ENCODE measurements around the gene RAX2. TPM values are rescaled to one million over a fixed set of nuclear protein-coding genes. Genes with fewer than 3 reads are reported as not detected.

RAX2 gene
- total and polyA plus RNA-seq, 2 donors: 0.07 to 0.09 TPM

DNA sequence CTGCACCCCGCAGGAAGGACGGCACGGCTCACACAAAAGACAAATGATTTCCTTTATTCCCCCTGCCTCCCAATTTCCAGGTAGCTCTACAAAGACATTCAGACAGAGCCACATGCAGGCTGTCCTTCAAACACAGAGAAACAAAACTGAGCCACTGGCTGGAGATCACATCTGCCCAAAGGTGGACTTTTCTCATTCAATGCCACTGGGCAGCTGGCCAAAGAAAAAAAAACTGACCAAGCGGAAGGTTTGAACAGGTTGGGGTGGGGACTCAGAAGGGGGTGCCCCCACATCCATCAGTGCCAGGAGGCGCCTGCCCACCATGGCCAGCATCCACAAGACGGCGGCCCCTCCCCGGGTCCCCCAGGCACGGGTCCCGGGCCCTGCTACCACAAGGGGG, 32.0 kb upstream of the RAX2 start:
- Histone ChIP-seq H3K4me3 (ENCODE audit: low read length in 2 of 2) (no peak overlapping the region), H3K36me3 (ENCODE audit: control insufficient read depth in 2 of 2, insufficient read depth in 2 of 2, low read length in 1 of 2) (no peaks in the 10 kb centered on the region), H3K4me1 (ENCODE audit: control insufficient read depth in 2 of 2, insufficient read depth in 2 of 2, low read length in 2 of 2) (peaks cover 2 to 16% of the 10 kb centered on the region in 2 donors), H3K9me3 (ENCODE audit: control insufficient read depth in 2 of 2, insufficient read depth in 1 of 2, low read length in 1 of 2) (no peaks in the 10 kb centered on the region), H3K27ac (ENCODE audit: low read depth in 1 of 2, low read length in 1 of 2) (no peak overlapping the region), H3K27me3 (ENCODE audit: control insufficient read depth in 2 of 2, insufficient read depth in 1 of 2, low read length in 1 of 2) (peaks cover 3 to 41% of the 10 kb centered on the region in 2 donors)
- DNase-seq (ENCODE audit: low read depth in 6 of 9, low spot score in 9 of 9): no peak
- WGBS: 92% methylated on average over 10 of the region's 10 CpGs

DNA sequence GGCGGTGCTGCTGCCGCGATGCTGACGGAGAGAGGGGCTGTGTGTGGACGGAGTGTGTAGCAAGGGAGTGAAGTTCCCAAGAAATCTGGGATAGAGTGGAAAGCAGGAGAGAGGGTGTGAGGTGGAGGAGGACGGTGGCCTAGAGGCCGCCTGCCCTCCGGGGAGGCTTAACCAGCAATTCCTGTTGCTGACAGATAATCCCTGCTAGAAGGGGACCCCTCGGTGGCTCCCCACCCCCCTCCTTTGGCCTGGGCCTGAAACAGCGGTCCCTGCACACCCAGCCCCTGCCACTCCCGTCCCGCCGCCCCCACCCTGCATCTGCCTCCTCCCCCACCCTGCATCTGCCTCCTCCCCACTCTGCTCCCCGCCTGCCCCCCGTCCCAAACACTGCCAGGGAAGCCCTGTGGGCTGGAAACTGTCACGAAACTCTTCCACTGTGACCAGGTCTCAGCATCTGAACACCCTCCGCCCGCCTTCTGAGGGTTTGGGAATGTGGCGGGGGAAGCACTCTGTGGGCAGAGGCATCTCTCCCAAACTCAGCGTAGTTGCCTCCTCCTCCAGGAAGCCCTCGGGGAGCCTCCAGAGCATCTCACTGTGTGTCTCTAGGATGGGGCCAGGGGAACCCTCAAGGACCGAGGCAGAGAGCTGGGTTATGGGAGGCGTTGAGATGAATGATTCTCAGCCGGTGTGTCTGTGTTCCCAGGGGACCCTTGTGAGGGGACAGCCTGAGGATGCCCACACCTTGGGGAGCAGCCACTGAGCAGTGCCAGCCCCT, 31.3 kb upstream of the RAX2 start:
- Histone ChIP-seq H3K4me1 (ENCODE audit: control insufficient read depth in 2 of 2, insufficient read depth in 2 of 2, low read length in 2 of 2) (peaks cover 2 to 18% of the 10 kb centered on the region in 2 donors), H3K4me3 (ENCODE audit: low read length in 2 of 2) (no peak overlapping the region), H3K36me3 (ENCODE audit: control insufficient read depth in 2 of 2, insufficient read depth in 2 of 2, low read length in 1 of 2) (no peaks in the 10 kb centered on the region), H3K27ac (ENCODE audit: low read depth in 1 of 2, low read length in 1 of 2) (no peak overlapping the region), H3K27me3 (ENCODE audit: control insufficient read depth in 2 of 2, insufficient read depth in 1 of 2, low read length in 1 of 2) (peaks cover 3 to 41% of the 10 kb centered on the region in 2 donors), H3K9me3 (ENCODE audit: control insufficient read depth in 2 of 2, insufficient read depth in 1 of 2, low read length in 1 of 2) (no peaks in the 10 kb centered on the region)
- 95% methylated on average over 24 of the region's 24 CpGs for WGBS
- no peak for DNase-seq (ENCODE audit: low read depth in 6 of 9, low spot score in 9 of 9)

DNA sequence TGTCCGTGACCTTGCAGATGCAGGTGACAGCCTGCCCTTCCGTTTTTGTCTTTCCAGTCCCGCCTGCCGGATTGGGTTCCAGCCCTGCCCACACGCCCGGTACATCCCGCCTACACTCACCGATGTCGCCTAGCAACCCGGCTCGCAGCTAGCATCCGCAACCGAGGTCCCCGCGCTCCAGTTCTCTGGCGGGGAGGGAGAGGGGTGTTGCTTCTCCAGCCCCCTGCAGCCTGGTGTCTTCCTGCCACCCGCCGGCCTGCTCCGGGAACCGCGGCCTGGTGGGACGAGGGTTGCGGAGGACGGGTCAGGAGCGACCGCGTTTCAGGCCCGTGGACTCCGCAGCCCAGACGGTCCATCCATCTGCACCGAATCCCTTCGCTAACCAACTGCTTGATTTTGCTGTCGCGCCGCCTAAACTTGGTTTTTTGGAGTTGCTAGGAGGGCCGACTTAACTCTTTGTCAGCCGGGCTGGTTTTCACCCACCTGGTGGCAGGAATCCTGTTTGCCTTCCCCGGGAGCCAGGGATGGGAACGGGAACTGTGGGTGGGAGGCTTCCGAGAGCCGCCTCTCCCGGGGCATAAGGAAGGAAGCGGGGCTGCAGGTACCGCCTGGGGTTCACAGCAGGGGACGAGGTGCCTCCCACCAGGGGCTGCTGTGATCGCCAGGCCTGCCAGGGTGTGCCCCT, 29.5 kb upstream of the RAX2 start:
- Histone ChIP-seq H3K4me1 (ENCODE audit: control insufficient read depth in 2 of 2, insufficient read depth in 2 of 2, low read length in 2 of 2) (peaks cover 5 to 25% of the 10 kb centered on the region in 2 donors), H3K9me3 (ENCODE audit: control insufficient read depth in 2 of 2, insufficient read depth in 1 of 2, low read length in 1 of 2) (peaks cover 2 to 4% of the 10 kb centered on the region in 2 donors), H3K4me3 (ENCODE audit: low read length in 2 of 2) (peak overlapping the region in 1 of 2 donors; percentile 18), H3K36me3 (ENCODE audit: control insufficient read depth in 2 of 2, insufficient read depth in 2 of 2, low read length in 1 of 2) (no peaks in the 10 kb centered on the region), H3K27me3 (ENCODE audit: control insufficient read depth in 2 of 2, insufficient read depth in 1 of 2, low read length in 1 of 2) (peaks cover 3 to 41% of the 10 kb centered on the region in 2 donors), H3K27ac (ENCODE audit: low read depth in 1 of 2, low read length in 1 of 2) (no peak overlapping the region)
- WGBS: 3% methylated on average over 46 of the region's 46 CpGs
- peak in 4 of 9 donors; percentile 30 to 56 (median 42) for DNase-seq (ENCODE audit: low read depth in 6 of 9, low spot score in 9 of 9)

DNA sequence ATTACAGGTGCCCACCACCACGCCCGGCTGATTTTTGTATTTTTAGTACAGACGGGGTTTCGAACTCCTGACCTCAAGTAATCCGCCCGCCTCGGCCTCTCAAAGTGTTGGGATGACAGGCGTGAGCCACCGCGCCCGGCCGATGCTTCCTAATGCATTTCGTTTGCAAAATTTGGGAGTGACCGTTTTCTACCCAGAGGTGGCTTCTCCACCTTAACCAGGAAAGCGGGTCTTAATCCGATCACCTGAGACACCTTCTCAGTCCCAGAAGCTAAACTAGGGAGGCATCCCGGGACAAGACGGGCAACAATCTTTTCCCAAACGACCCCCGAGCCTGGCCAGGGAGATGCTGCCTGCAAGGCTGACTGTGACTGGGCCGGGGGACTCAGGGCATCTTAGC, 29.0 kb upstream of the RAX2 start:
- Histone ChIP-seq H3K27me3 (ENCODE audit: control insufficient read depth in 2 of 2, insufficient read depth in 1 of 2, low read length in 1 of 2) (peaks cover 3 to 41% of the 10 kb centered on the region in 2 donors), H3K27ac (ENCODE audit: low read depth in 1 of 2, low read length in 1 of 2) (no peak overlapping the region), H3K4me1 (ENCODE audit: control insufficient read depth in 2 of 2, insufficient read depth in 2 of 2, low read length in 2 of 2) (peaks cover 5 to 25% of the 10 kb centered on the region in 2 donors), H3K9me3 (ENCODE audit: control insufficient read depth in 2 of 2, insufficient read depth in 1 of 2, low read length in 1 of 2) (peaks cover 2 to 6% of the 10 kb centered on the region in 2 donors), H3K36me3 (ENCODE audit: control insufficient read depth in 2 of 2, insufficient read depth in 2 of 2, low read length in 1 of 2) (no peaks in the 10 kb centered on the region), H3K4me3 (ENCODE audit: low read length in 2 of 2) (no peak overlapping the region)
- no peak for DNase-seq (ENCODE audit: low read depth in 6 of 9, low spot score in 9 of 9)
- 45% methylated on average over 21 of the region's 21 CpGs for WGBS

DNA sequence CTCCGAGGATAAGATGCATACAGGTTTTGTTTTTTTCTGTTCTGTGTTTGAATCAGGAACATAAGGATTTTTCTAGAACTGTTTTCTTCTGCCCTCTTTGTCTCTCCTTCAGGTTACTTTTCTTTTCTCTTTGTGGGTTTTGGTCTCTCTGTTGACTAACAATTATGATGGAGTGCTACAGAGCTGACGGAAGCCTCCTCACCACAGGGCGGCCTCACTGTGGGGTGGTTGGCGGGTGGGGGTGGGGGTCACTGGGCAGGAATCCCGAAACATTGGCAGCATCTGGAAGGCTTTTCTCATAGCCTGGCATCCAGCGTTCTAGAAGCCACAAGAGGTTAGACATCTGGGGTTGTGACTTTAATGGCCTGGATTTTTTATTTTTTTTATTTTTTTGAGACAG, 26.1 kb upstream of the RAX2 start:
- peaks cover 2 to 6% of the 10 kb centered on the region in 2 donors for H3K9me3 ChIP-seq (ENCODE audit: control insufficient read depth in 2 of 2, insufficient read depth in 1 of 2, low read length in 1 of 2)
- peaks cover 3 to 36% of the 10 kb centered on the region in 2 donors for H3K27me3 ChIP-seq (ENCODE audit: control insufficient read depth in 2 of 2, insufficient read depth in 1 of 2, low read length in 1 of 2)
- H3K36me3 ChIP-seq (ENCODE audit: control insufficient read depth in 2 of 2, insufficient read depth in 2 of 2, low read length in 1 of 2): no peaks in the 10 kb centered on the region
- peak overlapping the region; percentile 61 to 65 for H3K27ac ChIP-seq (ENCODE audit: low read depth in 1 of 2, low read length in 1 of 2)
- peaks cover 5 to 25% of the 10 kb centered on the region in 2 donors for H3K4me1 ChIP-seq (ENCODE audit: control insufficient read depth in 2 of 2, insufficient read depth in 2 of 2, low read length in 2 of 2)
- no peak overlapping the region for H3K4me3 ChIP-seq (ENCODE audit: low read length in 2 of 2)
- WGBS: 12% methylated on average over 6 of the region's 6 CpGs
- DNase-seq (ENCODE audit: low read depth in 6 of 9, low spot score in 9 of 9): peak in 2 of 9 donors; percentile 34 to 61

DNA sequence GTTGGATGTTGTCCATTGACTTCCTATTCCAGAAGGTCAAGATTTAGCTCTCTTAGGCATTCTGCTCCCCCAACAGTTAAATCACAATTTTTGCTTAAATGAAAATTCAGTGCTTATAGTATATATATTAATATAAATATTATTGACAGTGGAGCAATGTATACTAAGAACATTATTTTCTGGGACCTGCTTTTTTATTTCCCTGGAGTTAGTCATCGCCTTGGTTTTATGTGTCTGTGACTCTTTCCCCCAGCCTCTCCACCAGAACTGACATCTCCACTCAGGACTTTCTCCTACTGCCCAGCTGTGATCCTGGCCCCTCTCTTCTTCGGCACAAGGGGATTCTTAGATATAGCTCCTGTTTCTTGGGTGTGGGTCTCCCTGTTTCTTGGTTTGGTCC, 24.3 kb upstream of the RAX2 start:
- Histone ChIP-seq H3K36me3 (ENCODE audit: control insufficient read depth in 2 of 2, insufficient read depth in 2 of 2, low read length in 1 of 2) (no peaks in the 10 kb centered on the region), H3K4me3 (ENCODE audit: low read length in 2 of 2) (no peak overlapping the region), H3K27me3 (ENCODE audit: control insufficient read depth in 2 of 2, insufficient read depth in 1 of 2, low read length in 1 of 2) (peaks cover 3 to 19% of the 10 kb centered on the region in 2 donors), H3K27ac (ENCODE audit: low read depth in 1 of 2, low read length in 1 of 2) (no peak overlapping the region), H3K4me1 (ENCODE audit: control insufficient read depth in 2 of 2, insufficient read depth in 2 of 2, low read length in 2 of 2) (peaks cover 3 to 18% of the 10 kb centered on the region in 2 donors), H3K9me3 (ENCODE audit: control insufficient read depth in 2 of 2, insufficient read depth in 1 of 2, low read length in 1 of 2) (peaks cover 2 to 11% of the 10 kb centered on the region in 2 donors)
- 100% methylated on average over 2 of the region's 2 CpGs for WGBS
- no peak for DNase-seq (ENCODE audit: low read depth in 6 of 9, low spot score in 9 of 9)

DNA sequence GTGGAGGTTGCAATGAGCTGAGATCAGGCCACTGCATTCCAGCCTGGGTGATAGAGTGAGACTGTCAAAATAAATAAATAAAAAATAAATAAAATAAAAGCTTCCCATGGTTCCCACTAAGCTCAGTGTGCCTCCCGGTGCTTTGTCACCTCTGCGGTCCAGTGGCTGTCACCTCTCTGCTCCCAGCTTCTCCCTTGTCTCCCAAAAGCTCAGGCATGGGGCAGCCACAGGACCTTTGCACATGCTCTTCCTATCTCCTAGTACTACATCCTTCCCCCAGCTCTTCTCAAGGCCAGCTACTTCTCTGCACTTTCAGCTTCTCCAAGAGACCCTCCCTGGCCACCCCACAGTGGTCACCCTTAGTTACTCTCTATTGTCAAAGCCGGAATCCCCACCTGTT, 21.8 kb upstream of the RAX2 start:
- Histone ChIP-seq H3K27me3 (ENCODE audit: control insufficient read depth in 2 of 2, insufficient read depth in 1 of 2, low read length in 1 of 2) (peaks cover 0 to 9% of the 10 kb centered on the region in 2 donors), H3K4me1 (ENCODE audit: control insufficient read depth in 2 of 2, insufficient read depth in 2 of 2, low read length in 2 of 2) (peaks cover 3 to 9% of the 10 kb centered on the region in 2 donors), H3K4me3 (ENCODE audit: low read length in 2 of 2) (no peak overlapping the region), H3K27ac (ENCODE audit: low read depth in 1 of 2, low read length in 1 of 2) (no peak overlapping the region), H3K9me3 (ENCODE audit: control insufficient read depth in 2 of 2, insufficient read depth in 1 of 2, low read length in 1 of 2) (peaks cover 2 to 18% of the 10 kb centered on the region in 2 donors), H3K36me3 (ENCODE audit: control insufficient read depth in 2 of 2, insufficient read depth in 2 of 2, low read length in 1 of 2) (no peaks in the 10 kb centered on the region)
- WGBS: 96% methylated on average over 3 of the region's 3 CpGs
- DNase-seq (ENCODE audit: low read depth in 6 of 9, low spot score in 9 of 9): no peak

DNA sequence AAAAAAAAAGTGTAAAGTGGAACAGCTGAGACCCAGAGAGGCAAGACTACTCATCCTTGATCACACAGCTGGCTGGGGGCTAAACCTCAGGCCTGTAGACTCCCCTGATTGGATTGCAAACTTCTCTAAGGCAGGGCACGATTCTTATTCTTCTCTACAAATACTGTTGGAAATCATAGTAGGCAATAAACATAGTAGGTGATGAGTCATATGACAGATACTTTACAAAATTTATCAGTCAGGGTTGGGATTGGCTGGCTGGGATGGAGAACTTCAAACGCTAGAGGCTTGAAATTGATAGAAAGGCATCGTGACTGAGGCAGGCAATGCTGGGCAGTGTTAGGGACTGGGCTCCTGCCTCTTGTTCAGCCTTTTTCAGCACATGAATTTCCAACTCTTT, 20.1 kb upstream of the RAX2 start:
- Histone ChIP-seq H3K4me3 (ENCODE audit: low read length in 2 of 2) (no peak overlapping the region), H3K36me3 (ENCODE audit: control insufficient read depth in 2 of 2, insufficient read depth in 2 of 2, low read length in 1 of 2) (no peaks in the 10 kb centered on the region), H3K4me1 (ENCODE audit: control insufficient read depth in 2 of 2, insufficient read depth in 2 of 2, low read length in 2 of 2) (no peaks in the 10 kb centered on the region), H3K27me3 (ENCODE audit: control insufficient read depth in 2 of 2, insufficient read depth in 1 of 2, low read length in 1 of 2) (peaks cover 4 to 14% of the 10 kb centered on the region in 2 donors), H3K27ac (ENCODE audit: low read depth in 1 of 2, low read length in 1 of 2) (no peak overlapping the region), H3K9me3 (ENCODE audit: control insufficient read depth in 2 of 2, insufficient read depth in 1 of 2, low read length in 1 of 2) (peaks cover 2 to 18% of the 10 kb centered on the region in 2 donors)
- DNase-seq (ENCODE audit: low read depth in 6 of 9, low spot score in 9 of 9): no peak
- WGBS: 94% methylated on average over 3 of the region's 3 CpGs

DNA sequence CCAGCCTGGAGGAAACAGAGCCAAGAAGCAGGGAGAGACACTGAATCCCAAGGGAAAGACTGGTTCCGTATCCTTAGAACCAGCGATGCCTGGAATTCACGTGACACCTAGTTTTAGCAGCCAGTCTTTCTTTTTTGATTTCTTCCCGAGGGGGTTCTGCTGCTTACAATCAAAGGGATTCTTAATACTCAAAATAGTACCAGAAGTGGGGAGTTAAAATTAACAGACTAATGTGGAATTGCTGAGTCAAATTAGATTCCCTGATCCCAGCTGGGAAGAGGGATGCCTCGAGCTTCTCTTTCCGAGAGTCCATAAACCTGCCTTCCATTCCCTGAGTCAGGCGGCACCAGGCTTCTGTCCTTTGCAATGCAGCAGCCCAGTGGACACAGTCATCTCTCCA, 18.9 kb upstream of the RAX2 start:
- DNase-seq (ENCODE audit: low read depth in 6 of 9, low spot score in 9 of 9): no peak
- peaks cover 15 to 25% of the 10 kb centered on the region in 2 donors for H3K27me3 ChIP-seq (ENCODE audit: control insufficient read depth in 2 of 2, insufficient read depth in 1 of 2, low read length in 1 of 2)
- no peaks in the 10 kb centered on the region for H3K36me3 ChIP-seq (ENCODE audit: control insufficient read depth in 2 of 2, insufficient read depth in 2 of 2, low read length in 1 of 2)
- 86% methylated on average over 7 of the region's 7 CpGs for WGBS
- H3K4me1 ChIP-seq (ENCODE audit: control insufficient read depth in 2 of 2, insufficient read depth in 2 of 2, low read length in 2 of 2): no peaks in the 10 kb centered on the region
- H3K9me3 ChIP-seq (ENCODE audit: control insufficient read depth in 2 of 2, insufficient read depth in 1 of 2, low read length in 1 of 2): peaks cover 0 to 12% of the 10 kb centered on the region in 2 donors
- H3K27ac ChIP-seq (ENCODE audit: low read depth in 1 of 2, low read length in 1 of 2): no peak overlapping the region
- H3K4me3 ChIP-seq (ENCODE audit: low read length in 2 of 2): no peak overlapping the region
